ENCODE data around the gene MEGF8. TPM values are rescaled to one million over a fixed set of nuclear protein-coding genes. Genes with fewer than 3 reads are reported as not detected.

Gene MEGF8
- total RNA-seq, 1 donor from 2014 or later, result 72.8 TPM

DNA sequence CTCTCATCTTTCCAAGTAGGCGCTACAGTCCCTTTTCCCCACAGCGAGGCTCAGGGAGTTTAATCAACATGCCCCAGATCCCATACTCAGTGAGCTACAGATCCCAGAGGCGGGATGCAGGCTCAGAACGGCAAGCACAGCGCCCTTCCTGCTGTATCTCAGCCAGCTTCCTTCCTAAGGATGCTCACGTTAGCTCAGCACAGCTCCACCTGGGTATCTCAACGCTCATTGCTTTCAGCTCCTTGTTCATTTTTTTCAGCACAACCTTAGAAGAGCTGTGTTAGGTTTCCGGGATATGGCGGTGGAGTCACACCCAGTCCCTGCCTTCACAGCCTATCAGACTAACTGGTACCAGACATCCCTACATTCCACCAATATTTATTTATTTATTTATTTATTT is 3.1 kb upstream of the MEGF8 start:
- Mint-ChIP-seq H3K9me3 (ENCODE audit: unreplicated experiment) (peaks cover 7% of the 10 kb centered on the region), H3K27ac (ENCODE audit: unreplicated experiment) (peak overlapping the region; percentile 38), H3K4me3 (ENCODE audit: unreplicated experiment) (no peak overlapping the region), H3K4me1 (ENCODE audit: low read depth, unreplicated experiment) (peaks cover 11% of the 10 kb centered on the region), H3K36me3 (ENCODE audit: unreplicated experiment) (no peaks in the 10 kb centered on the region), H3K27me3 (ENCODE audit: unreplicated experiment) (peaks cover 11% of the 10 kb centered on the region)
- DNase-seq, result no peak
- TF ChIP-seq, protein P1, sequence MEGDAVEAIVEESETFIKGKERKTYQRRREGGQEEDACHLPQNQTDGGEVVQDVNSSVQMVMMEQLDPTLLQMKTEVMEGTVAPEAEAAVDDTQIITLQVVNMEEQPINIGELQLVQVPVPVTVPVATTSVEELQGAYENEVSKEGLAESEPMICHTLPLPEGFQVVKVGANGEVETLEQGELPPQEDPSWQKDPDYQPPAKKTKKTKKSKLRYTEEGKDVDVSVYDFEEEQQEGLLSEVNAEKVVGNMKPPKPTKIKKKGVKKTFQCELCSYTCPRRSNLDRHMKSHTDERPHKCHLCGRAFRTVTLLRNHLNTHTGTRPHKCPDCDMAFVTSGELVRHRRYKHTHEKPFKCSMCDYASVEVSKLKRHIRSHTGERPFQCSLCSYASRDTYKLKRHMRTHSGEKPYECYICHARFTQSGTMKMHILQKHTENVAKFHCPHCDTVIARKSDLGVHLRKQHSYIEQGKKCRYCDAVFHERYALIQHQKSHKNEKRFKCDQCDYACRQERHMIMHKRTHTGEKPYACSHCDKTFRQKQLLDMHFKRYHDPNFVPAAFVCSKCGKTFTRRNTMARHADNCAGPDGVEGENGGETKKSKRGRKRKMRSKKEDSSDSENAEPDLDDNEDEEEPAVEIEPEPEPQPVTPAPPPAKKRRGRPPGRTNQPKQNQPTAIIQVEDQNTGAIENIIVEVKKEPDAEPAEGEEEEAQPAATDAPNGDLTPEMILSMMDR (IDR thresholded peaks at IDR 0.05; ENCODE audit: partially characterized antibody, unreplicated experiment), result no peak

DNA sequence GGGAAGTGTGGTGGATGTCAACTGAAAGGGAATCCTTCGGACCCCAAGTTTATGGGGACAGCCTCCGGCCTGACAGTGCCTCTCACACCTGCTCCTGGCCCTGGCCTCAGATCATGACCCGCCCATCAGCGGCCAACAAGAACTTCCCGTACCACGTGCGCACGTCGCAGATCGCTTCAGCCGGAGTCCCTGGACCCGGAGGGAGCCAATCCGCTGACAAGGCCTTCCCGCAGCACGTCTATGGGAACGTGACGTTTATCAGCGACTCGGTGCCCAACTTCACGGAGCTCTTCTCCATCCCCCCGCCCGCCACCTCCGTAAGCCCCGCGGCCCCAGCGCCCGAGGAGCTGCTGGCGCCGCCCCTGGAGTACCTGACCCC is 2.0 kb upstream of the MEGF8 start:
- Mint-ChIP-seq H3K27me3 (ENCODE audit: unreplicated experiment) (peaks cover 13% of the 10 kb centered on the region), H3K27ac (ENCODE audit: unreplicated experiment) (no peak overlapping the region), H3K9me3 (ENCODE audit: unreplicated experiment) (peaks cover 3% of the 10 kb centered on the region), H3K4me1 (ENCODE audit: low read depth, unreplicated experiment) (peaks cover 17% of the 10 kb centered on the region), H3K4me3 (ENCODE audit: unreplicated experiment) (no peak overlapping the region), H3K36me3 (ENCODE audit: unreplicated experiment) (no peaks in the 10 kb centered on the region)
- DNase-seq, result no peak
- TF ChIP-seq, protein P1 (IDR thresholded peaks at IDR 0.05; ENCODE audit: partially characterized antibody, unreplicated experiment), result no peak

DNA sequence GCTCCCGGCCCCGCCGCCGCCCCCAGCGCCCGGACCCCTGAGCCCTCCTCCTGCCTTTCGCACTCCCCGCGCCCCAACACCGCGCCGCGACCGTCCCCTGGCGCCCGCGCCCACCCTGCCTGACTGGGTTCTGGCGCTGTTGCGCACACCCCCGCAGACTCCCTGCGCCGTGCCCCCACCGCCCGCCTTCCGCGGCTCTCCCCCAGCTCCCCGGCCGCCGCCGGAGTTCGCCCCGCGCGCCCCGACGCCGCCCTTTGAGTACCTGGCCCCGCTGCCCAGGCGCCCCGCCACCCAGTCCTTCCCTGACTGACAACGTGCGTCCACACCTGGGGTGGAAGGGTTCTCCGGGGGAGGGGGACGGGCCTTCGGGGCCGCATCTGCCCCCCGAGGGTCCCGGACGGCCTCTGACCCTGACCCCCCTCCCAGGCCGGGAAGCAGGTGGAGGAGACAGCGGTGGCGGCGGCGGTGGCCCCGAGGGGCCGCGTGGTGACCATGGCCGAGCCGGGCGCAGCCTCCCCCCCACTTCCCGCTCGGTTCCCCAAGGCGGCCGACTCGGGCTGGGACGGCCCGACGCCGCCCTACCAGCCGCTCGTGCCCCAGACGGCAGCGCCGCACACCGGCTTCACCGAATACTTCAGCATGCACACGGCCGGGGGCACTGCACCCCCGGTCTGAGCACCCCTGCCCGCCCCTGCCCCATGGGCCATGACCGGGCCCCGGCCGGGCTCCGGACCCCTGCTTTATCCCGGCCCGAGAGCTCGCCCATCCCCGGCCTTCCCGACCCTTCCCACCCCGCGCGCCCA is 1.4 kb upstream of the MEGF8 start:
- Mint-ChIP-seq H3K4me1 (ENCODE audit: low read depth, unreplicated experiment) (peaks cover 22% of the 10 kb centered on the region), H3K9me3 (ENCODE audit: unreplicated experiment) (peaks cover 8% of the 10 kb centered on the region), H3K27me3 (ENCODE audit: unreplicated experiment) (peaks cover 13% of the 10 kb centered on the region), H3K27ac (ENCODE audit: unreplicated experiment) (no peak overlapping the region), H3K36me3 (ENCODE audit: unreplicated experiment) (no peaks in the 10 kb centered on the region), H3K4me3 (ENCODE audit: unreplicated experiment) (no peak overlapping the region)
- TF ChIP-seq, protein P1 (IDR thresholded peaks at IDR 0.05; ENCODE audit: partially characterized antibody, unreplicated experiment), result no peak
- peak; percentile 38 for DNase-seq

DNA sequence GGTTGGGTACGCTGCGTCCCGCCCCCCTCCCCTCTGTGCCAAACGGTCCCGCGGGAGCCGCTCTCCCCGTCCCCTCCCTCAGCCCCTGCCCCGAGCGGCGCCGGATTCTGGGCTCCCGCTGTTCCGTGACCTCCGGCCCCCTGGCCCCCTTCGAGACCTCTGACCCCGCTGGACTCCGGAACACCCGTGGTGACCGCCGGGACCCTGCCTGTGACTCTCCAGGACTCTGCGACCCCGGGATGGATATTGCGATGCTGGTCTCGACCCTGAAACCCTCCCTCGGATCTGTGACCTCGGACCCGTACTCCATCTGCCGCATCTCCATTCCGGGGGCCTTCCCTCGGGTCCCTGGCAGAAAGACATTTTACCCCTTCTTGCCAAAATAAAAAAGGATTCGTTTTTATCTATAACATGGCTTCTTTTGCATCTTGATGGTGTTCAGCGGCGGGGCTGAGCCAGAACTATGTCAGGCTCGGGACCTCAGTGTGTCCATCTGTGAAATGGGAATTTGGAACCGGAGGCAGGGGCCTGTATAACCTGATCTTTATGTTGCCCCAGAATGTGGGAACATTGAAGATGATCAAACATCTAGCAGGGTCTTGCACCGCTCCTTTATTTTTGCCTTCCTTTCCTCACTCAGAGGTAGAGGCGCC is 654 bp upstream of the MEGF8 start:
- H3K27ac Mint-ChIP-seq (ENCODE audit: unreplicated experiment), result peak overlapping the region; percentile 66
- H3K4me1 Mint-ChIP-seq (ENCODE audit: low read depth, unreplicated experiment), result peaks cover 24% of the 10 kb centered on the region
- H3K36me3 Mint-ChIP-seq (ENCODE audit: unreplicated experiment), result no peaks in the 10 kb centered on the region
- H3K9me3 Mint-ChIP-seq (ENCODE audit: unreplicated experiment), result peaks cover 10% of the 10 kb centered on the region
- peaks cover 13% of the 10 kb centered on the region for H3K27me3 Mint-ChIP-seq (ENCODE audit: unreplicated experiment)
- TF ChIP-seq, protein P1 (IDR thresholded peaks at IDR 0.05; ENCODE audit: partially characterized antibody, unreplicated experiment), result peak; percentile 66
- H3K4me3 Mint-ChIP-seq (ENCODE audit: unreplicated experiment), result peak overlapping the region; percentile 82
- peak; percentile 41 for DNase-seq
